Right lung (tissue), 5 donors: ENCODE results near the gene MICAL1. TPM values are rescaled to one million over a fixed set of nuclear protein-coding genes. Genes with fewer than 3 reads are reported as not detected.
A peak's percentile ranks its signal among the peaks of the same experiment; 100 is the strongest.

Experiments used
- DNase-seq, 2 donors: peaks; one replicate each; pipeline ENCODE4 v3.0.0-alpha.2; 2013
- polyA plus RNA-seq, 5 donors: library from polyadenylated mRNA; unstranded; fragments of 120-200 nt; gene quantifications; one replicate each; pipeline versions ENCODE4 v1.2.1 to v1.2.3, GENCODE V29; 2013; ENCODE audit warnings: inconsistent platforms in 1 of 5, low replicate concordance in 1 of 5; ENCODE audit not compliant: insufficient read length in 5 of 5, insufficient read depth in 1 of 5

The MICAL1 gene
- polyA plus RNA-seq, 5 donors: 47.7 to 65.3 (median 57.3) TPM

DNA sequence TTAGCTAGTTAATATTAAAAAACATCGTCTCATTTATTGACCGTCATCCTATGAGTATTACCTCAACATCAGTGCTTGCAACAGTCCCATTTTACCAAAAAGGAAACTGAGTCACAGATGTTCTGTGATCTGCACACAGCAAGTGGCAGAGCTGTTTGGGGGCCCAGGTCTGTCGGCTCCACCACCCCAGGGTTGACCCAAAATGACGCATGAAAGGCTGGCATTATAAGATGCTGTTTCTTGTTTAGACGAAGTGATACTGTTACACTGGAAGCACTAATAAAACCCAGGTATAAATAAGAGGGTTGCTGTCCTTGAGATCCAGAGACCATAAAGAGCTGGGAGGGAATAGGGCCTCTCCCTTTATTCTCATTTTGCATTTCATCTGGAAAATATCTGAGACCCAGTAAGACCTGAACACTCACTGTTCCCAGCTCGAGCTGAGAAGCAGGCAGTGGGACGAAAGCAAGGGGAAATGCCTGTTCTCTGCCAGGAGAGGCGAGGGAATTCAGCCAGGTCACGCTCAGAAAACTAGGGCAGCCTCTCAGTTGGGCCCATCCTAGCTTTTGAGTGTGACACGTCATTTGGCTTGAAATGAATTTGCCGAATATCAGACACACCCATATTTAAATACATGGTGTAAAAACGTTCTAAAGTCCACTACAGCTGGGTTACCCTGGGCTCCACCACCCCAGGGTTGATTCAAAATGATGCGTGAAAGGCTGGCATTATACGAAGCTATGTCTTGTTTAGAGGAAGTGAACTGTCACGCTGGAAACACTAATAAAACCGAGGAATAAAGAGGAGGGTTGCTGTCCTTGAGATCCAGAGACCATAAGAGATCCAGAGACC, 1.4 kb upstream of the MICAL1 start:
- DNase-seq: peak; percentile 63 to 66

DNA sequence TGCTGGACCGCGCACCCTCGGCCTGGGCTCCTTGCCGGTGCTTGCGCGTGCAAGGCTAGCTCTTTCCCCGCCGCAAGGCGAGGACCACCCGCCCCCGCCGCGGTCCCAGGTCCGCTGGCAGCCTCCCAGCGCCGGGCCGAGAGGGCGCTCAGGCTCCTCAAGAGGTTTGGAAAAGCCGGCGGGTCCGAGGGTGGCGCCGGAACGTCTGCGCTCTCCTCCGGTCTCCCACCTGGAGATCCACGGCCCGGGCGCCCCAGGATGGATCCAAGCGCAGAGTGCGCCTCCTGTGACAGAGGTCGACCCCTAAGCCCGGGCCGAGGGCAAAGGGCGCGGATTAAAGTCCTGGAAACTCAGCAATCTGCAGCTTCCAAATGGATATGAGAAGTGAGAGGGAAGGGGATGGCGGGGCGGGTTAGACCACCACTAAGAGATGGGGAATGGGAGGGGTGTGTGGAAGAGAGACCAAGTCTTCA, 575 bp upstream of the MICAL1 start:
- DNase-seq: no peak

DNA sequence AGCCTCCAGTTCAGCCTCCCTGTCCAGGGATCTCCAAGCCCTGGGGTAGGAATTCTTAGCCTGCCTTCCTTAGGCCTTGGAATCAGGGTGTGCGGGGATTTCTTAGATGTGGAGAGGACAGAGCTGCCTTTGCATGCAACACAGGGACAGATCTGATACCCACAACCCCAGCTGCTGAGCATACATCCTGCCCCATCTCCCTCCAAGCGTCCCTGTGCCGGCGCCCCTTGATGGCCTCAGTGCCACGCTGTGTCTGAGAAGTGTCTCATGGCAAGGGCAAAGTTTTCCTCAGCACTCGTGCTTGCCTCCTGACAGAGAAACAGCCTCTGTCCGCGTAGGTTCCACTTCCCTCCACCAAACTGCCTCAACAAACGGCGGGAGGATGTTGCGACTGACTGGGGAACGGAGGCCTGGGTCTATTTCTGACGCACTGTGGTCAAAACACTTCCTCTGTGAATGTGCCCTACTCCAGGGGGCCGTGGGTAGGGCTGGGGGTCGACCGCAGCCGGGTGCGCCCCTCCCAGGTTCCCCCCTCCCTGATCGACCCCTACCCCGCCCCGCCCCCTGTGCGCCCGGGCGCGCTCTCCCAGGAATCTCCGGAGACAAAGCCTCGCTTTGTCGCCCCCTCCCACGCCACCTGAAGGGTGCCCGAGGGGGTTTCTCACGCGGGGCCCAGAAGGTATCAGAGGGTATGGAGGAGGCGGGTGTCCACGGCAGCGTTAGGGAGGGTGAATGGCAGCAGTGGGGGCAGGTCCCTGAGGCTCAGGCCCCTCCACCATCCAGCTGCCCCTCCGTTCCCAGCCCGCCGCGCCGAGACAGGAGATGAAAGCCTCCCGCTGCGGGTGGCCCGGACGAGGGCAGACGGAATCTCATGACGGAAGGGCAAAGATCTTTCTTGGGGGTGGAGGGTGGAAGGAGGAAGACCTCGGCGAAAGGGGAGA, 806 bp downstream of the MICAL1 start:
- DNase-seq: peak; percentile 16 to 27

DNA sequence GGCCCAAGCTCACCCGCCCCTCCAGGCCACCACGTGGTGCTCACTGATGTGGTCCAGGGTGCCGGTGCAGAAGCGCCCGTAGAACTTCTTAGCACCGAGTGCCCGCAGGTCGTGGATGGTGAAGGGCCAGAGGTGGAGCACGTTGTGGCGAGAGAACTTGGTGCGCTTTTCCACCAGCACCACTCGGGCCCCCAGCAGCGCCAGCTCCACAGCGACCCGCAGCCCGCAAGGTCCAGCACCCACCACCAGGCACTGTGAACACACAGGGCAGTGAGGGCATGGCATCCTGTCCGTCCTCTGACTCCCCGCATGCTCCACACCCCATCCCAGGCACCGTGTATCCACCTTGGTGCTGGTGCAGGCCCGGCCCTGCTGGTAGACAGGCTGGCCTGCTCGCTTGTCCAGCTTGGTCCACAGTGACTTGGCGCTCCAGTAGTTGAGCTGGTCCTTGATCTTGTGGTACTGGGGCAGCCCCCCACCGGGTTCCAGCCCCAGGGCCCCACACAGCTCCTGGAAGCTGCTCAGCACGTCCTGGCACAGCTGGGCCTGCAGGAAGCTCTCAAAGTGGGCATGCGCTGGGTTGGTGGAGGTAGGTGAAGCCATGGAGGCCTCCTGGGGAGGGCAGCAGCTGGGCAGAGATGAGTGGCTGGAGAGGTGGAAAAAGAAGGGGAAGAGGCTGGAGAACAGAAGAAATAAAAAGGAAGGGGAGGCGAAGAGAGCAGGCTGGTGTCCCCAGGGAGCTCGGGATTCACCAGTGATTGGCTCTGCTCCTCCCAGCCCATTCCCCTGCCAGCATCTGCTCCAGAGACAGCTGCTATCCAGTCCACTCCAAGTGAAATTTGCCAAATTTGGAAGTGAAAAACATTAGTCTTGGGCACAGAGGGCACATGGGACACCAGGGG, 1.7 kb downstream of the MICAL1 start:
- no peak for DNase-seq

DNA sequence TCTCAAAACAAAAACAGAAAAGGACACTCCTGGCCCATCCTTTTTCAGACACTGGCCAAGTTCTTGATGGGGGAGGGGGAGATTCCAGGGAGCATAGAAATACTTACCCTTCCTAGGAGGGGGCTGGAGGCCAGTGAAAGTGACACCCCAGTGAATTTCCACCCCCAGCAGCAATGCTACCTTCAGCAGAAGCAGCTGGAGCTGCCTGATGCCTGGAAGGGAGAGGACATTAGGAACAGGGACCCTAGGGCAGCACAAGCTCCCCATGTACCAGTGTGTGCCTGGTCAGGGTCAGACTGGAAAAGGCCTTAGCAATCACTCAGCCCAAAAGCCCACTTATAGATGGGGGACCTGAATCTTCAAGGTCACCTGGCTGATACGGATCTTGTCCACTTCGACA, 2.4 kb downstream of the MICAL1 start:
- no peak for DNase-seq

DNA sequence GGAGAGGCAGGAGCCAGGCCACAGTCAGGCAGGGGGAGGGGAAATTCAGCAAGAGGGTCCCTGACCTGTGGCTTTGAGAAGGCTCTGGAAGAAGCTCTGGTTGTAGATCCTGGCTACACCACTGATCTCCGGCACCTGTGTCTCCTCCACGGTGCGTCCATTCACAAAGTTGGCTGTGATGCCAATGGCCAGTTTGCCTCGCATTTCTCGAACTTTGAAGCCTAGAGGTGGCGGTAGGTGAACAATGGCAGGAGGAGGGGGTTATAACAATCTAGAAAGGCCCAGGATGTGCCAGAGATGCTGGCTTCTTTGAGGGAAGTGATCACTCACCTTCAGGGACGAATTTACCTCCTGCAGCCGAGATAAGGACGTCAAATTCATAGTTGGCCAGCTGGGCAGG, 3.4 kb downstream of the MICAL1 start:
- no peak for DNase-seq

DNA sequence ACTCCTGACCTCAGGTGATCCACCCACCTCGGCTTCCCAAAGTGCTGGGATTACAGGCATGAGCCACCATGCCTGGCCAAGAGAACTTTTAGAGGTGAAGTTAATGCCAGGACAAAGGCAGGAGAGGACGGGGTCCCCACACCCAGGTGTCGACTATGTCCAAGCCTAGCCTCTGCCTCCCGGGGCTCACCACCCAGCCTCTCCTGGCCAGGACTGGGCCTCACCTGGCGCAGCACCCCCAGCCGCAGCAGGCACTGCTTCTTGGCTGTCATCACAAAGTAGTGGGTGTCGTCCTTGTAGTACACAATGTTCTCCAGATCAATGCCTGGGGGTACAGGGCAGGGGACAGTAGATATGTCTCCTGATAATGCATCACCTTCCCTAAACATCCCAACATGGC, 4.2 kb downstream of the MICAL1 start:
- no peak for DNase-seq

DNA sequence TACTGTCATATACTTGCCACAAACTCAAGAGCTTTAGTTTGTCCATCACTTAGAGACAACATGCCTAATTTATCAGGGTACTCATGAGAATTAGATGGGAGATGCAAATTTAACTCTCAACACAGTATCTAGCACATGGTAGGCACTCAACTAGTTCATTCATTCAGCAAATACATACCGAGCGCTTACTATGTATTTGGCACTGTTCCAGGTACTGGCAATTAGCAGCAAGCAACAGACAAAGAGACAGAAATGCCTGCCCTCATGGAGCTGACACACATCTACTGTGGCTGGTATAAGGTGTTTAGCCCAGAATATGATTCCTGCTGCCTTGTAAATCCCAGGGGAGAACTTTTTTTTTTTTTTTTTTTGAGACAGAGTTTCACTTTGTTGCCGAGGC, 4.8 kb downstream of the MICAL1 start:
- DNase-seq: no peak

DNA sequence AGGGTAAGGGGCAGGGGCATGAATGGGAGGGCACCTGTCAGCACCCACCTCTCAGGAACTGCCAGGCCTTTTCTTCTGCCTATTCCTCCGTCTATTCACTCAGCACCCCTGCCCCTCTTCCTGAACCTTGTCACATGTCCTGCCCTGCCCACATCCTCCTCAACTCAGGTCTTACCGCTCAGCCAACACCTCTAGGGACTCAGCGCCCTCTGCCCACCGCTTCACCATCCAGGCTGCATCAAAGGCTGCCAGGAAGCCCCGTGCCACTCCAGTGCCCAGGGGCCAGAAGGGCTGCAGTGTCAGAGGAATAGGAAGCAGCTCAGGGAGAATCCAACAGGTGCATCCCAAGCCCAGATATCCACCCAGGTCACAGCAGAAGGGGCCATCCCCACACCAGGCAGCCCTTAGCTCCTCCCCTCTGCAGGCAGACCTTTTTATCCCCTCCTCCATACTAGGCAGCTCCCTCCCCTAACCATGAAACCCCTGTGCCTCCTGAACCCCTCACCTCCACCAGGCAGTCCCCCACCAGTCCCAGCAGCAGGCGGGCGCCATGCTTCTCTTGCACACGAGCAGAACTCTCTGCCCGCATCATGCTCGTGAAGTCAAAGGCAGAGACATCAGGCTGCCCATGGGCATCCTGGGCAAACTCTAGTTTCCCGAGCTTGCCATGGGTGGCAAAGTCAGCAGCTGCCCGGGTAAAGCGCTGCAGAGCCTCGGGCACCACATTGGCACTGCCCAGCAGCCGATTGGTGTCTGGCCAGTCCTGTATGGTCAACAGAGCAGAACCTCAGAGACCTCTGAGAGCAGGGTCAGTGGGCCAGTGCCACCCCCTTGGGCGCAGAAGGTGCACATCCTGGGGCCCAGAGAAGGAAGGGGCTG, 5.5 kb downstream of the MICAL1 start:
- no peak for DNase-seq

DNA sequence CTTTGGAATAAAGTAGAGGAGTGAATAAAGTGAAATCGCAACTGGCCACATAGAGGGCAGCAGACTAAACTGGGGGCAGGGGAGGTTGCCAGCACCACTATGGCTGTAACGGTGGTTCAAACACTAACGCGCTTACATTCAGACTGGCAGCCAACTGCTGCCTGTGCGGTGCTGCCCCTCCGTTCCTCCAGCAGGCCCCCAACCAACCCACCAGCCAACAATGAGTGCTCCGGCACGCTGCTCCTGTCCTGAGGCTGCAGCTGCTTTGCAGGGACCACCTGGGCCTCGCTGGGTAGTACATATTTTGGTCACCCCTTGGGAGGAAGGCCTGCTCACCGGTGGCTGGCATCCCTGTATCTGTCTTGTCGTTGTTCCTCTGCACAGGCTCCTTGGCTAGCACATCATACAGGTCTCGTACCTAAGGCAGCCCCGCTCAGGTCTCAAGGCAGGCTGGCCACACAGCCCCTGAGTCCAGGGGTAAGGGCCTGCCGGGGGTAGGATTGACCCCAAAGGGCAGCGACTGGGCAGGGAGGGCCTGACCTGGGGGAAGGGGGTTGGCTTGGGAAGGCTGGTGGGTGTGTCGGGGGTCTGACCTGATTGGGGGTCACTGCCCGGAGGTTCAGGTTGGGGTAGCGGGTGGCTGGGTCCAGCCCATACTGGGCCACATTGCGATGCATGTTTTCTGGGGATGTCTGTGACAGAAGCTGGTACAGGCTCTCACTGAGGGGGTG, 6.3 kb downstream of the MICAL1 start:
- no peak for DNase-seq

DNA sequence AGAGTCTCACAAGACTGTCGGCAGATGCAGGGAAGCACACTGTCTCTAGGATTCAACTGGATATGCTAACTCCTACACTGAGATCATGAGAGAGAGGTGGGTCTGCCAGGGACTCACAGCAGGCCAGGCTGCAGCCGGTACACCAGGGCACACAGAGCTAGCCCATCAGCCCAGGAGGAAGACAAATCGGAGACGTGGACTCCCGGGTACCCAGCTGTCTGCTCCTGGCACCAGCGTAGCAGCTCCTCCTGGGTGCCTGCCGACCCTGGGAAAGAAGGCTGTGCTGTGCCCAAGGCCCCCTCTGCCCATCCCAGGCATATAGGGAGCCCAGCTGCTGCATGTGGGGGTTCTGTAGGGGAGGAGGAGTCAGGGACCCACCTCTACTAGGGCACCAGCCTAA, 7.0 kb downstream of the MICAL1 start:
- DNase-seq: no peak

DNA sequence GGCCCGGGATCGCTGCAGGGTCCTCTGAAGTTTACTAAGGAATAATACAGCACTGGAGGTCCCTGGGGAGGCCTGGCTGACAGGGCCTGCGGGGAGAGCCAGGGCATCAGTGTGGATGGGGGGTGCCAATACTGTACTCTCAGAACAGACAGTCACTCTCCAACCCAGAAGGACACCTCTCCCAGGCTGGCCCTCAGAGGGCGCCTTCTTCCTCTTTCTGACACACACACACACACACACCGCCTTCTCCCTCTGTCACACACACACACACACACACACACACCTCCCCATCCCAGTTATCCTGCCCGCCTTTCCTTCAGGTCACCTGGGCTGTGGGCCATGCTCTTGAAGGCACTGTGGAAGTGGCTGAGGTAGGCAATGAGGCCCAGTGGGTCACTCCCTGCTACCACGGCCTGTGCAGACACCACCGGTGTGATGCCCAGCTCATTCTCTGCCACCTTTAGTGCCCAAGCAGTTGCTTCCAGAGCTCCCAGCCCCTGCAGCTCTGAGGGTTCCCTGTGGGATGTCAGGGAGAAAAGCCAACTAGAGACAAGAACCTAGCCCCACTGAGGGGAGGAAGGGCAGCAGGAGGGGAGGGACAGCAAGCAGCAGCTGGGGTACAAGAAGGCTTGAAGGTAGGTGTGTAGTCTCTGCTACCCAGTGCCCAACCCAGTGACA, 7.6 kb downstream of the MICAL1 start:
- no peak for DNase-seq

DNA sequence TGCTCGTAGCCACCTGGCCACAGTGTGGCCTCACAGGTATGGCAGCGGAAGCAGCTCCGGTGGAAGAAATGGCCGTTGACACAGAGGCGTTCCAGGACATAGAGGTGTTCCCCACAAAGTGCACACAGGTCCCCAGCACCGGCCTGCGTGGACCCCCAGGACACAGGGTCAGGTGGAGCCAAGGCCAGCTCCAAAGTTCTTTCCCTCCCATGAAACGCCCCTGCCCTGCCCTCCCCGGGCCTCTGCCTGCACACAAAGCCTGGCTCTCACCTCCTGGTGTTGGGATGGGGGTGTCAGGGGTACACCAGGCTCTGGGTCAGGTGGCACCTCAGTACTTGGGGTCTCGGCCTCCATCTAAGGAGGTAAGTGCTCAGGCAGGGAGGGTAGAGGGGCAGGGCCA, 8.5 kb downstream of the MICAL1 start:
- no peak for DNase-seq

DNA sequence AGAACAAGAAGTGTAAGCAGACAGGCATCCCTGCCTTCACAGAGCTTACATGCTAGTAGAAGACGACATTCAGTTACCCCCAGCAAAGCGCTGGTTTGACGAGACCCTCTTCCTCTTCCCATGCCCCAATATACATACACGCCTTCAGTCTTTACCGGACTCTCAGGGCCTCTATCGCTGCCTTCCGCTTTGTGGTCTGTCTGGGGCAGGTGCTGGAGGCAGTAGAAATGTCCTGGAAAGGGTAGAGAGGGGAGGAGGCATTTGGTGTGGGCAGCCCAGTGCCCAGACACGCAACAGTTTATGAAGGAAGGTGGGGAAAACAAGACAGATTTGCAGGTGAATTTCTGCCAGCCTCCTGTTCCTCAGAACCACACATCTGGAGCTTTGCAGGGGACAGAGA, 9.0 kb downstream of the MICAL1 start:
- no peak for DNase-seq

DNA sequence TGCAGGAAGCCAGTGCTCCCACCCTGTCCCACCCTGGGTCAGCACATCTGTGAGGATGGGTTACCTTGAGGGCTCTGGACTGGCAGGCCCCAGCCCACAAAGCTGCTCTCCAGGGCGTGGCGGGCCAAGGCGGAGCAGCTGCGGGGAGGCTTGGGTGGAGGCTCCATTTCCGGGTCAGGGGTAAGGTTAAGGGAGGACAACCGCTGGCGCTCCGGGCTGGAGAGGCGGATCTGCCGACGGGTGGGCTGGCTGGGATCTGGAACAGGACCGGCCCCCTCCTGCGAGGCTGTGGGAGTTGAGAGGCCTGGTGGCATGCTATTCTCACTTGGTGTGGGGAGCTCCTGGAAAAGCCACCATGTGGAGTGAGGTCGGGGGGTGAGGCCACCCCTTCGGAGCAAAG, 9.5 kb downstream of the MICAL1 start:
- DNase-seq: no peak

DNA sequence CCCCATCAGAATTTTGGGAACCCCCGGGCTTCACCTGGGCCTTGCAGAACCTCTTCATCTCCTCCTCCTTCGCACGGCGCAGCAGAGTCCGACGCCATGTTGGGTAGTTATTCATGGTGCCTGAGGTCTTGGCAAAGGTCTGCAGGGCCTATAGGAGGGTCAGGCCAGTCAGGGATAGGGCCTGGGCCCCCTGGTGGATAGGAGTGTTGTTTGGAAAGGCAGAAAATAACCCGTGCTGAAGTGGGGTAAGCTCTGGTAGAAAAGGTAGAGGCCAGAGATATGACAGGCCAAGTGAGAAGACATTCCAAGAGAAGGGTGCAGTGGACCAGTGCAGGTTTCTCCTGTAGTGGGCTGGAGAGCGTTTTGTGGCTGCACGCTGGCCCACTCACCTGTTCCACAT, 10.2 kb downstream of the MICAL1 start:
- no peak for DNase-seq

DNA sequence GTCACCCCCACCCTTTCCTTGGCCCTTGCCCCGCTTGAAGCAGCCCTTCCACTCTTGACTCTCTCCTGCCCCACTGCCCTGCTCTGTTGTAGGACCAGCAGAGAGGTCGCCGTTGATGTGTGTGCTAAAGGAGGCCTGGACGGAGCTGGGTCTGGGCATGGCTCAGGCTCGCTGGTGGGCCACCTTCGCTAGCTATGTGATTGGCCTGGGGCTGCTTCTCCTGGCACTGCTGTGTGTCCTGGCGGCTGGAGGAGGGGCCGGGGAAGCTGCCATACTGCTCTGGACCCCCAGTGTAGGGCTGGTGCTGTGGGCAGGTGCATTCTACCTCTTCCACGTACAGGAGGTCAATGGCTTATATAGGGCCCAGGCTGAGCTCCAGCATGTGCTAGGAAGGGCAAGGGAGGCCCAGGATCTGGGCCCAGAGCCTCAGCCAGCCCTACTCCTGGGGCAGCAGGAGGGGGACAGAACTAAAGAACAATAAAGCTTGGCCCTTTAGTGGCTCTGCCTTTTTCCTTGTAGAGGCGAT, 12.1 kb downstream of the MICAL1 start:
- DNase-seq: no peak

DNA sequence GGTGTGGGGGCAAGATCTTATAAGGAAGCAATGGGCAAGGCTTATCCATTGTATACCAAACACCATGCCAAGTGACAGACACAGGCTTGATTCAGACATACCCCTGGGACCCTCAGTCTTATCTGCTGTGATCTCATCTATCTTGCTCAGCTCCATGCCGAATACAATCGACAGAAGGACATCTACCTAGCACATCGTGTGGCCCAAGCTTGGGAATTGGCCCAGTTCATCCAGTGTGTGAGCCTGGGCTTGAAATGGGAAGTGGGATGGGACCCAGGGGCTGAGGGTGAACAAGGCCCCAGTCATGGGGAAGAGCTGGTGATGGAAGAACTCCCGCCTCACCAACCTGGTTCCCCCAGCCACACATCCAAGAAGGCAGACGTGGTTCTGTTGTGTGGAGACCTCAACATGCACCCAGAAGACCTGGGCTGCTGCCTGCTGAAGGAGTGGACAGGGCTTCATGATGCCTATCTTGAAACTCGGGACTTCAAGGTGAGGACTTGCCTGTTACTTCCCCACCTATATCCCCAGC, 13.1 kb downstream of the MICAL1 start:
- no peak for DNase-seq
